A549 (cell line): ENCODE data around the gene TIMM23B.
"Not testable (repeated sequence)": the region's sequence is repeated elsewhere in the genome, so short reads cannot be mapped to it uniquely, and the experiment has no call there.

Experiments used
- CTCF ChIP-seq: fragments of >200 bp; sonication (Bioruptor Twin); formaldehyde crosslinking; IDR thresholded peaks from 3 replicates; pipeline ENCODE4 v1.5.1; 2016
- FOXS1 ChIP-seq: fragments of 250-450 bp; sonication (Bioruptor Pico); IDR thresholded peaks from 2 replicates; pipeline ENCODE4 v1.5.0; 2020; ENCODE audit warnings: mild to moderate bottlenecking, moderate library complexity
- JUN ChIP-seq, 2 experiments: fragments of >200 bp; sonication (Bioruptor Twin); formaldehyde crosslinking; IDR thresholded peaks; 2 replicates in 1 of 2; 3 replicates in 1 of 2; pipeline ENCODE4 v1.6.1; 2016 to 2017
- PHF8 ChIP-seq: fragments of 200-600 bp; sonication (generic); IDR thresholded peaks from 2 replicates; pipeline ENCODE4 v1.6.1; 2016; ENCODE audit warnings: low read depth, mild to moderate bottlenecking, antibody characterized with exemption, moderate library complexity, borderline replicate concordance
- POLR2A ChIP-seq: IDR thresholded peaks from 2 replicates; pipeline ENCODE4 v1.6.1; 2012; ENCODE audit warnings: mild to moderate bottlenecking, low read length
- RAD21 ChIP-seq, 2 experiments: fragments of >200 bp in 1 of 2; sonication (Bioruptor Twin) in 1 of 2; formaldehyde crosslinking in 1 of 2; IDR thresholded peaks in 1 of 2; conservative IDR thresholded peaks in 1 of 2; 2 replicates in 1 of 2; 3 replicates in 1 of 2; pipeline ENCODE4 v1.6.1; 2012 to 2018; ENCODE audit warnings: inconsistent platforms in 1 of 2
- TP53 ChIP-seq: fragments of 250-450 bp; sonication (Bioruptor Pico); IDR thresholded peaks from 2 replicates; pipeline ENCODE4 v1.5.0; 2021; ENCODE audit warnings: mild to moderate bottlenecking, moderate library complexity
- ZFP36 ChIP-seq: fragments of 450-650 bp; IDR thresholded peaks from 2 replicates; pipeline ENCODE4 v1.6.1; 2014; ENCODE audit warnings: borderline replicate concordance; ENCODE audit not compliant: partially characterized antibody
- TF ChIP-seq, protein P1 (sequence below): fragments of 200-600 bp; sonication (generic); IDR thresholded peaks from 2 replicates; pipeline ENCODE4 v1.6.1; 2016; ENCODE audit warnings: antibody characterized with exemption, mild to moderate bottlenecking, moderate library complexity

DNA sequence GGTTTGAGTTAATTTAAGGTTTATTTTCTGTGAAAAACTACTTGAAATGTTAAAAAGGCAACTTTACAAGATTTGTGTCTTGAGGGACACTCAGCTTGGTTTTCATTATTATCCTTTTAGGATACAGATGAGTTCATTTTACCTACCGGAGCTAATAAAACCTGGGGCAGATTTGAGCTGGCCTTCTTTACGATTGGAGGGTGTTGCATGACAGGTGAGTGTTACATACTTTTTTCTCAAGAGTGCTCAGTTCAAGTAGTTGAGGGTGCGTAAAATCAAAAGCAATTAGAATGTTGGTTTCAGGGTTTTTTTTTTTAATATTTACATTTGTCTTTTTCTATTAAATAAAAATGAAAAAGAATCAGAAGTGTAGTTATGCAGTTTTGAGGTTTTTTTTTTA, 10.2 kb downstream of the TIMM23B start:
- TF ChIP-seq, protein P1, sequence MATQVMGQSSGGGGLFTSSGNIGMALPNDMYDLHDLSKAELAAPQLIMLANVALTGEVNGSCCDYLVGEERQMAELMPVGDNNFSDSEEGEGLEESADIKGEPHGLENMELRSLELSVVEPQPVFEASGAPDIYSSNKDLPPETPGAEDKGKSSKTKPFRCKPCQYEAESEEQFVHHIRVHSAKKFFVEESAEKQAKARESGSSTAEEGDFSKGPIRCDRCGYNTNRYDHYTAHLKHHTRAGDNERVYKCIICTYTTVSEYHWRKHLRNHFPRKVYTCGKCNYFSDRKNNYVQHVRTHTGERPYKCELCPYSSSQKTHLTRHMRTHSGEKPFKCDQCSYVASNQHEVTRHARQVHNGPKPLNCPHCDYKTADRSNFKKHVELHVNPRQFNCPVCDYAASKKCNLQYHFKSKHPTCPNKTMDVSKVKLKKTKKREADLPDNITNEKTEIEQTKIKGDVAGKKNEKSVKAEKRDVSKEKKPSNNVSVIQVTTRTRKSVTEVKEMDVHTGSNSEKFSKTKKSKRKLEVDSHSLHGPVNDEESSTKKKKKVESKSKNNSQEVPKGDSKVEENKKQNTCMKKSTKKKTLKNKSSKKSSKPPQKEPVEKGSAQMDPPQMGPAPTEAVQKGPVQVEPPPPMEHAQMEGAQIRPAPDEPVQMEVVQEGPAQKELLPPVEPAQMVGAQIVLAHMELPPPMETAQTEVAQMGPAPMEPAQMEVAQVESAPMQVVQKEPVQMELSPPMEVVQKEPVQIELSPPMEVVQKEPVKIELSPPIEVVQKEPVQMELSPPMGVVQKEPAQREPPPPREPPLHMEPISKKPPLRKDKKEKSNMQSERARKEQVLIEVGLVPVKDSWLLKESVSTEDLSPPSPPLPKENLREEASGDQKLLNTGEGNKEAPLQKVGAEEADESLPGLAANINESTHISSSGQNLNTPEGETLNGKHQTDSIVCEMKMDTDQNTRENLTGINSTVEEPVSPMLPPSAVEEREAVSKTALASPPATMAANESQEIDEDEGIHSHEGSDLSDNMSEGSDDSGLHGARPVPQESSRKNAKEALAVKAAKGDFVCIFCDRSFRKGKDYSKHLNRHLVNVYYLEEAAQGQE, result not testable (repeated sequence)
- TF ChIP-seq ZFP36; POLR2A; PHF8; CTCF; TP53 (CRISPR knock-in tag); FOXS1 (CRISPR knock-in tag); JUN (IDR thresholded peaks at IDR 0.05); RAD21 (conservative IDR thresholded peaks at IDR 0.05 in 1 of 2, IDR thresholded peaks at IDR 0.05 in 1 of 2): not testable (repeated sequence)
